ENCODE measurements around the gene TRAPPC10. TPM values are rescaled to one million over a fixed set of nuclear protein-coding genes. Genes with fewer than 3 reads are reported as not detected.

Gene TRAPPC10
- total RNA-seq, 1 experiment from 2014 or later: 32.9 TPM

- H3K56ac ChIP-seq (ENCODE audit: insufficient read length, low read depth, low read length): no peak overlapping the region
- no peak overlapping the region for H2BK12ac ChIP-seq (ENCODE audit: insufficient read length, low read depth, low read length)
- no peak overlapping the region for H3K14ac ChIP-seq (ENCODE audit: insufficient read depth, low read length)
- Mint-ChIP-seq H3K27ac (no peak overlapping the region), H3K4me1 (no peaks in the 10 kb centered on the region), H3K9me3 (no peaks in the 10 kb centered on the region), H3K4me3 (no peak overlapping the region), H3K27me3 (ENCODE audit: low read depth) (no peaks in the 10 kb centered on the region; the same call in 1 of the 2 replicates), H3K36me3 (ENCODE audit: insufficient read depth in 1 of 3, low read depth in 3 of 3) (no peaks in the 10 kb centered on the region)
- H3K9ac ChIP-seq (ENCODE audit: extremely low read depth, insufficient read length, low read length): no peak overlapping the region
- H3K27ac ChIP-seq (ENCODE audit: insufficient read length, low read depth, low read length): no peak overlapping the region
- TF ChIP-seq CTCF (conservative IDR thresholded peaks at IDR 0.05): no peak
- no peaks in the 10 kb centered on the region for H3K79me2 ChIP-seq (ENCODE audit: insufficient read depth, low read length)
- no peak overlapping the region for H2BK15ac ChIP-seq (ENCODE audit: low read depth, low read length)
- no peak overlapping the region for H3T11ph ChIP-seq (ENCODE audit: low read length)
- no peak overlapping the region for H2AK5ac ChIP-seq (ENCODE audit: insufficient read length, low read length)
- H2BK20ac ChIP-seq (ENCODE audit: low read depth, low read length, poor library complexity, severe bottlenecking): no peak overlapping the region
- no peak overlapping the region for H3K4me2 ChIP-seq (ENCODE audit: insufficient read depth, insufficient read length, low read length)
- WGBS (ENCODE audit: extremely low coverage, insufficient read length, low lambda C conversion rate): no CpG with 5 or more reads among the region's 11 CpGs
- H4K8ac ChIP-seq (replicated peaks; ENCODE audit: insufficient read length, low read depth, low read length): no peak overlapping the region
- H3K4me1 ChIP-seq (ENCODE audit: insufficient read depth, low read length): no peaks in the 10 kb centered on the region
- no peak overlapping the region for H4K91ac ChIP-seq (ENCODE audit: insufficient read length, low read depth, low read length)
- no peak overlapping the region for H3K23ac ChIP-seq (ENCODE audit: insufficient read length, low read depth, low read length)
- no peaks in the 10 kb centered on the region for H3K23me2 ChIP-seq (ENCODE audit: insufficient read length, low read depth, low read length, poor library complexity, severe bottlenecking)
- H2BK120ac ChIP-seq (ENCODE audit: low read depth, low read length, poor library complexity, severe bottlenecking): no peak overlapping the region
- H3K18ac ChIP-seq (ENCODE audit: insufficient read length, low read depth, low read length): no peak overlapping the region
- no peaks in the 10 kb centered on the region for H3K79me1 ChIP-seq (ENCODE audit: insufficient read depth, low read depth, low read length, poor library complexity, severe bottlenecking)
- H2AFZ ChIP-seq (ENCODE audit: low read length): no peak overlapping the region
- H3K4ac ChIP-seq (ENCODE audit: low read depth, low read length): no peak overlapping the region
- DNase-seq: no peak
- H2BK5ac ChIP-seq (ENCODE audit: insufficient read length, low read length): no peak overlapping the region
- H4K20me1 ChIP-seq (ENCODE audit: control insufficient read depth, insufficient read depth, insufficient read length): no peaks in the 10 kb centered on the region
- H3K9me3 ChIP-seq (ENCODE audit: control insufficient read depth, low read depth, low read length): no peaks in the 10 kb centered on the region
- no peaks in the 10 kb centered on the region for H3K27me3 ChIP-seq (ENCODE audit: insufficient read depth, low read length)
- no peak overlapping the region for H4K5ac ChIP-seq (ENCODE audit: insufficient read length, low read depth, low read length)
Observed at GRCh38 chr21:43994085-43994484, 18.0 kb upstream of the TRAPPC10 start.

Data from H9 (cell line).